Right hindlimb (tissue), 1 donor: Measurements from ENCODE around the gene RIMS4.
A peak's percentile ranks its signal among the peaks of the same experiment; 100 is the strongest.

Source experiments
- DNase-seq: peaks from one replicate; pipeline ENCODE4 v3.0.0-alpha.2; 2018

Gene RIMS4

GRCh38 chr20:44810391-44811149 is at the start of gene RIMS4:
RIMS4 (minus strand) TSS chr20:44810546; CDS start chr20:44810271, 275 bp downstream.
- peak; percentile 27 for DNase-seq

- DNase-seq: no peak
These were observed 48.4 kb upstream of the RIMS4 start for GRCh38 chr20:44858606-44859360.

GRCh38 chr20:44856856-44857448 is 46.6 kb upstream of the RIMS4 start:
- no peak for DNase-seq

GRCh38 chr20:44856442-44856841 is 46.1 kb upstream of the RIMS4 start:
- no peak for DNase-seq

GRCh38 chr20:44851545-44851944 is 41.2 kb upstream of the RIMS4 start:
- no peak for DNase-seq

- no peak for DNase-seq
These were observed 40.5 kb upstream of the RIMS4 start for GRCh38 chr20:44850837-44851236.

GRCh38 chr20:44850272-44850671 is 39.9 kb upstream of the RIMS4 start:
- DNase-seq: no peak

GRCh38 chr20:44849703-44850102 is 39.4 kb upstream of the RIMS4 start:
- no peak for DNase-seq

- no peak for DNase-seq
These were observed 38.1 kb upstream of the RIMS4 start for GRCh38 chr20:44848254-44849015.

- DNase-seq: no peak
These were observed 33.5 kb upstream of the RIMS4 start for GRCh38 chr20:44843876-44844275.

- DNase-seq: no peak
These were observed 31.6 kb upstream of the RIMS4 start for GRCh38 chr20:44841955-44842354.

- DNase-seq: no peak
These were observed 30.5 kb upstream of the RIMS4 start for GRCh38 chr20:44840826-44841225.

- no peak for DNase-seq
These were observed 29.1 kb upstream of the RIMS4 start for GRCh38 chr20:44839481-44839880.

GRCh38 chr20:44838521-44838920 is 28.2 kb upstream of the RIMS4 start:
- DNase-seq: no peak

- DNase-seq: peak; percentile 45
These were observed 27.6 kb upstream of the RIMS4 start for GRCh38 chr20:44837946-44838345.

- DNase-seq: no peak
These were observed 26.3 kb upstream of the RIMS4 start for GRCh38 chr20:44836601-44837120.

- DNase-seq: no peak
These were observed 25.4 kb upstream of the RIMS4 start for GRCh38 chr20:44835661-44836221.

GRCh38 chr20:44835116-44835515 is 24.8 kb upstream of the RIMS4 start:
- DNase-seq: no peak

- DNase-seq: no peak
These were observed 24.3 kb upstream of the RIMS4 start for GRCh38 chr20:44834693-44835092.

- no peak for DNase-seq
These were observed 23.1 kb upstream of the RIMS4 start for GRCh38 chr20:44833437-44833836.

GRCh38 chr20:44832724-44833123 is 22.4 kb upstream of the RIMS4 start:
- DNase-seq: no peak

- DNase-seq: no peak
These were observed 20.6 kb upstream of the RIMS4 start for GRCh38 chr20:44830995-44831394.

- DNase-seq: no peak
These were observed 20.2 kb upstream of the RIMS4 start for GRCh38 chr20:44830523-44830922.
